GM11168 (cell line): ENCODE measurements around the gene USP35.

Experiments
- in situ Hi-C: fragments of 300-500 bp; cut with MboI; formaldehyde crosslinking; loops from one replicate; pipeline ENCODE4 v1.12.0; 2022; ENCODE audit warnings: low sequenced_read_pairs; ENCODE audit not compliant: unreplicated experiment

Gene USP35

GRCh38 chr11:78257654-78258053, 68.9 kb downstream of the USP35 start:
- in situ Hi-C loops, result no loop called here

- in situ Hi-C loops, result no loop called here
These were observed 71.2 kb downstream of the USP35 start for GRCh38 chr11:78259777-78260487.

- in situ Hi-C loops, result no loop called here
These were observed 72.6 kb downstream of the USP35 start for GRCh38 chr11:78261367-78261766.

- in situ Hi-C loops, result no loop called here
These were observed 73.1 kb downstream of the USP35 start for GRCh38 chr11:78261828-78262227.

GRCh38 chr11:78262238-78262637, 73.5 kb downstream of the USP35 start:
- in situ Hi-C loops, result no loop called here

GRCh38 chr11:78262691-78263090, 74.0 kb downstream of the USP35 start:
- in situ Hi-C loops, result no loop called here
